ENCODE results near the gene ROBO2. TPM values are rescaled to one million over a fixed set of nuclear protein-coding genes. Genes with fewer than 3 reads are reported as not detected.

ROBO2 gene
- polyA plus RNA-seq, 1 experiment = 16.3 TPM

- Histone ChIP-seq H3K4me3 (ENCODE audit: low read depth, low read length) (no peak overlapping the region), H3K9me3 (ENCODE audit: control insufficient read depth, insufficient read depth, low read length) (no peaks in the 10 kb centered on the region), H3K27me3 (ENCODE audit: control insufficient read depth, insufficient read depth, low read length) (no peaks in the 10 kb centered on the region), H3K27ac (ENCODE audit: low read depth, low read length) (no peak overlapping the region)
- DNase-seq (ENCODE audit: low read depth, low spot score) = no peak
- POLR2A ChIA-PET = no interaction called here
- CTCF ChIA-PET = no interaction called here
- TF ChIP-seq CTCF (IDR thresholded peaks at IDR 0.05; ENCODE audit: low read depth, low read length) = no peak
These were observed 139.9 kb downstream of the ROBO2 start for GRCh38 chr3:77179762-77180161.

- Histone ChIP-seq H3K27ac (ENCODE audit: low read depth, low read length) (no peak overlapping the region), H3K4me3 (ENCODE audit: low read depth, low read length) (no peak overlapping the region), H3K9me3 (ENCODE audit: control insufficient read depth, insufficient read depth, low read length) (no peaks in the 10 kb centered on the region), H3K27me3 (ENCODE audit: control insufficient read depth, insufficient read depth, low read length) (no peaks in the 10 kb centered on the region)
- no peak for DNase-seq (ENCODE audit: low read depth, low spot score)
- ChIA-PET POLR2A (no interaction called here), CTCF (interaction anchor here (0.6 kb wide), 1 partner anchor 34 kb away, joined by 4 read pairs; no protein-coding TSS in a partner anchor)
- TF ChIP-seq CTCF (IDR thresholded peaks at IDR 0.05; ENCODE audit: low read depth, low read length) = no peak
These were observed 142.4 kb downstream of the ROBO2 start for GRCh38 chr3:77182341-77182740.

- no peak overlapping the region for H3K4me3 ChIP-seq (ENCODE audit: low read depth, low read length)
- POLR2A ChIA-PET = no interaction called here
- CTCF ChIA-PET = no interaction called here
- no peak overlapping the region for H3K27ac ChIP-seq (ENCODE audit: low read depth, low read length)
- TF ChIP-seq CTCF (IDR thresholded peaks at IDR 0.05; ENCODE audit: low read depth, low read length) = no peak
- H3K9me3 ChIP-seq (ENCODE audit: control insufficient read depth, insufficient read depth, low read length) = no peaks in the 10 kb centered on the region
- no peaks in the 10 kb centered on the region for H3K27me3 ChIP-seq (ENCODE audit: control insufficient read depth, insufficient read depth, low read length)
- DNase-seq (ENCODE audit: low read depth, low spot score) = no peak
These were observed 146.4 kb downstream of the ROBO2 start for GRCh38 chr3:77186319-77186718.

- no peak overlapping the region for H3K4me3 ChIP-seq (ENCODE audit: low read depth, low read length)
These were observed 146.8 kb downstream of the ROBO2 start for GRCh38 chr3:77186728-77187127.

DNA sequence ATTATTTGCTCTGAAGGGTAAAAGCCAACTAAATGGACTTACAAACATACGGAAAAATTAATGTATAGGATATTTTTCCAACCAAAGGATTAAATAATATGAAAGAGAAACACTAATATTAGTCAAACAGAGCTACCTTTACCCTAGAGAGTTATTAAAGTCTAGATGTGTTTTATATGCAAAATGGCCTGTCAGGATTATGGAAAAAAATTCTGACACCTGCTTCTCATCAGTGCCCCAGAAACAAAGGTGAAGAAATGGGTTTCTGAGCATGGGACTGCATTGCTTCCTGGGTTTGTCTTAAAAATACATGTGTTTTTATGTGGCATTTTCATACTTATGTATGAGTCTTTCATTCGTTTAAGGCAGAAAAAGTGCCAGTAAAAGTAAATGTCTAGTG is 148.3 kb downstream of the ROBO2 start:
- POLR2A ChIA-PET = no interaction called here
- Histone ChIP-seq H3K4me3 (ENCODE audit: low read depth, low read length) (no peak overlapping the region), H3K27me3 (ENCODE audit: control insufficient read depth, insufficient read depth, low read length) (no peaks in the 10 kb centered on the region), H3K9me3 (ENCODE audit: control insufficient read depth, insufficient read depth, low read length) (no peaks in the 10 kb centered on the region), H3K27ac (ENCODE audit: low read depth, low read length) (no peak overlapping the region)
- TF ChIP-seq CTCF (IDR thresholded peaks at IDR 0.05; ENCODE audit: low read depth, low read length) = no peak
- CTCF ChIA-PET = no interaction called here
- DNase-seq (ENCODE audit: low read depth, low spot score) = no peak

More at GRCh38 chr3:77186728-77187127, 146.8 kb downstream of the ROBO2 start:
- CTCF ChIA-PET = no interaction called here
- no peaks in the 10 kb centered on the region for H3K9me3 ChIP-seq (ENCODE audit: control insufficient read depth, insufficient read depth, low read length)
- DNase-seq (ENCODE audit: low read depth, low spot score) = peak; percentile 23
- no peaks in the 10 kb centered on the region for H3K27me3 ChIP-seq (ENCODE audit: control insufficient read depth, insufficient read depth, low read length)
- POLR2A ChIA-PET = no interaction called here
- no peak overlapping the region for H3K27ac ChIP-seq (ENCODE audit: low read depth, low read length)
- TF ChIP-seq CTCF (IDR thresholded peaks at IDR 0.05; ENCODE audit: low read depth, low read length) = no peak

Measured in AG04450 (cell line).